K562 (cell line): ENCODE results near the gene ZNF487.

ENCODE experiments used
- ZNF75A ChIP-seq: fragments of 450-650 bp; formaldehyde crosslinking; IDR thresholded peaks from 2 replicates; pipeline ENCODE4 v1.4.0; 2020; ENCODE audit warnings: mild to moderate bottlenecking
- TF ChIP-seq, protein P1 (sequence below), 3 experiments: IDR thresholded peaks in 2 of 3; conservative IDR thresholded peaks in 1 of 3; 2 replicates each; pipeline ENCODE4 v1.5.1; 2011 to 2012; ENCODE audit warnings: low read length in 3 of 3, mild to moderate bottlenecking in 3 of 3, control low read depth in 2 of 3, improper control_type of control experiment in 1 of 3, inconsistent platforms in 1 of 3, low read depth in 1 of 3, mixed read lengths in 1 of 3, moderate library complexity in 1 of 3; ENCODE audit not compliant: insufficient read depth in 2 of 3

DNA sequence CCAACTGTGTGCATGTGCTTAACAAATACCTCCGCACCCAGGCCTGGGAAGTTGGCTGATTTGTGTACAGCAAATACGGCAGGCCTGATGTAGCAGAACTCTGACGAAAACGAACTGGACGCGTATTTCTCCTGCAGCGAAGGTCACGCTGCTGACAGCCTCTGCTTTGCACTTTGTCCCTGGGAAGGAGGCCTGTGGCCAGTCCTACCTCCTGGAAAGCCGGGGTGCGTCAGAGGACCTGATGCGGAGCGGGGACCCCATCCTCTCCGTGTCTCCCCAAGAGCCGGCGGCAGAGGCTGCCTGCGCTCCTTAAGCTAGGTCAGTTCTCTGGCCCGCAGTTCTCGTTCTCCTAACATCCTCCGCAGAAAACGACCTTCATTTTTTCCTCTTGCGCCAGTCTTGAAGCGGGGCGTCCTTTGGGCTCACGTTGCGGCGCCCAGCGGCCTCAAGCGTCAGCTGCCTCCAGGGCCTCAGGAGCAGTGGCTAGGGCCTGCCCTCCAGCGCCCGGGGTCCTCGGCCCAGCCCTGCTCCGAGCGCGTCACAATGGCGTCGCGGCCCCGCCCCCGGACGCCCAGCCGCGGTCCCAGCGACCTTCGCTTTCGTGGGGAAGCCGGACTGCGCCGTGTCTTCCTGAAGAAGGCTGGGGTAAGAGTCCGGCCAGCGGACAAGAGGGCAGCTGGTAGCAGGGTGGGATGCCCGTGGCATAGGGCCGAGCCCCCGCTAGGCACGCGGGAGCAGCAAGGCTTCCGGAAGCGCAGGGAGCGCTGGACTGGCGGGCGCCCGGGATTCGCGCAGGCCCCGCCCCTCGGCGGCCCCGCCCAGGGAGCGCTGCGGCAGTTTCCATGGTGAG is at the start of gene ZNF487:
- TF ChIP-seq, protein P1, sequence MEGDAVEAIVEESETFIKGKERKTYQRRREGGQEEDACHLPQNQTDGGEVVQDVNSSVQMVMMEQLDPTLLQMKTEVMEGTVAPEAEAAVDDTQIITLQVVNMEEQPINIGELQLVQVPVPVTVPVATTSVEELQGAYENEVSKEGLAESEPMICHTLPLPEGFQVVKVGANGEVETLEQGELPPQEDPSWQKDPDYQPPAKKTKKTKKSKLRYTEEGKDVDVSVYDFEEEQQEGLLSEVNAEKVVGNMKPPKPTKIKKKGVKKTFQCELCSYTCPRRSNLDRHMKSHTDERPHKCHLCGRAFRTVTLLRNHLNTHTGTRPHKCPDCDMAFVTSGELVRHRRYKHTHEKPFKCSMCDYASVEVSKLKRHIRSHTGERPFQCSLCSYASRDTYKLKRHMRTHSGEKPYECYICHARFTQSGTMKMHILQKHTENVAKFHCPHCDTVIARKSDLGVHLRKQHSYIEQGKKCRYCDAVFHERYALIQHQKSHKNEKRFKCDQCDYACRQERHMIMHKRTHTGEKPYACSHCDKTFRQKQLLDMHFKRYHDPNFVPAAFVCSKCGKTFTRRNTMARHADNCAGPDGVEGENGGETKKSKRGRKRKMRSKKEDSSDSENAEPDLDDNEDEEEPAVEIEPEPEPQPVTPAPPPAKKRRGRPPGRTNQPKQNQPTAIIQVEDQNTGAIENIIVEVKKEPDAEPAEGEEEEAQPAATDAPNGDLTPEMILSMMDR (IDR thresholded peaks at IDR 0.05 in 2 of 3, conservative IDR thresholded peaks at IDR 0.05 in 1 of 3; ENCODE audit: insufficient read depth in 2 of 3, low read depth in 1 of 3, low read length in 3 of 3) = peak; percentile 51 to 93 (median 76); a peak in 5 of 6 replicates
- TF ChIP-seq ZNF75A (CRISPR knock-in tag) = 0 out of 2 replicates have a peak, but pooled peaks have one; percentile 16
